HEK293 (cell line): ENCODE data around the gene CDK8.
A peak's percentile ranks its signal among the peaks of the same experiment; 100 is the strongest.

ENCODE experiments used
- CTCF ChIA-PET: fragments of 350-600 bp; formaldehyde crosslinking; extraction: SDS; loops from one replicate; lab custom pipeline; 2021; ENCODE audit warnings: antibody characterized with exemption; lab: Yijun Ruan, JAX
- POLR2A ChIA-PET: fragments of 300-600 bp; formaldehyde crosslinking; extraction: SDS; loops from one replicate; lab custom pipeline; 2020; ENCODE audit warnings: antibody characterized with exemption, inconsistent platforms; lab: Yijun Ruan, JAX
- H3K27ac ChIP-seq: fragments of 200-500 bp; sonication (Bioruptor generic); 2 replicates; pipeline ENCODE4 v1.5.1; 2014; ENCODE audit warnings: low read depth, low read length, control low read depth, inconsistent platforms; ENCODE audit errors: extremely low read depth
- H3K36me3 ChIP-seq, 2 experiments: fragments of 200-500 bp in 1 of 2; sonication (Bioruptor generic) in 1 of 2; 1 replicate in 1 of 2; 2 replicates in 1 of 2; pipeline ENCODE4 v1.5.1; 2014 to 2017; ENCODE audit warnings: inconsistent platforms in 2 of 2, low read length in 2 of 2; ENCODE audit not compliant: control insufficient read depth in 2 of 2, insufficient read depth in 1 of 2
- H3K4me1 ChIP-seq: fragments of 200-500 bp; sonication (Bioruptor generic); 2 replicates; pipeline ENCODE4 v1.5.1; 2014; ENCODE audit warnings: mild to moderate bottlenecking, low read length, inconsistent platforms; ENCODE audit not compliant: control insufficient read depth, insufficient read depth
- H3K4me3 ChIP-seq: 2 replicates; pipeline ENCODE4 v1.5.1; 2011; ENCODE audit warnings: low read depth, mild to moderate bottlenecking, control low read depth, low read length, moderate library complexity
- H3K9me3 ChIP-seq: fragments of 200-500 bp; sonication (Bioruptor generic); 2 replicates; pipeline ENCODE4 v1.5.1; 2014; ENCODE audit warnings: low read depth, low read length, inconsistent platforms; ENCODE audit not compliant: control insufficient read depth, insufficient read depth
- GLI2 ChIP-seq: fragments of 450-650 bp; formaldehyde crosslinking; IDR thresholded peaks from 2 replicates; pipeline ENCODE4; 2017; ENCODE audit warnings: missing biosample characterization, missing genetic modification characterization, low read depth, borderline replicate concordance
- HOXA7 ChIP-seq: sonication (generic); formaldehyde crosslinking; IDR thresholded peaks from 2 replicates; pipeline ENCODE4 v1.8.1; 2022; ENCODE audit warnings: missing genetic modification reagents, borderline replicate concordance
- REPIN1 ChIP-seq: fragments of 450-650 bp; formaldehyde crosslinking; IDR thresholded peaks from 2 replicates; pipeline ENCODE4 v1.5.1; 2017; ENCODE audit warnings: missing biosample characterization, missing genetic modification characterization, low read depth
- SP7 ChIP-seq: fragments of 450-650 bp; formaldehyde crosslinking; IDR thresholded peaks from 2 replicates; pipeline ENCODE4 v1.5.1; 2016; ENCODE audit warnings: missing biosample characterization, missing genetic modification characterization
- ZBTB20 ChIP-seq: fragments of 450-650 bp; formaldehyde crosslinking; IDR thresholded peaks from 2 replicates; pipeline ENCODE4 v1.5.1; 2016; ENCODE audit warnings: missing biosample characterization, missing genetic modification characterization
- ZBTB48 ChIP-seq: fragments of 450-650 bp; formaldehyde crosslinking; IDR thresholded peaks from 2 replicates; pipeline ENCODE4 v1.5.1; 2016; ENCODE audit warnings: missing biosample characterization, missing genetic modification characterization
- ZEB2 ChIP-seq: fragments of 450-650 bp; formaldehyde crosslinking; IDR thresholded peaks from 2 replicates; pipeline ENCODE4 v1.5.1; 2016; ENCODE audit warnings: missing biosample characterization, missing genetic modification characterization
- ZFP69B ChIP-seq: fragments of 450-650 bp; formaldehyde crosslinking; IDR thresholded peaks from 2 replicates; pipeline ENCODE4 v1.5.1; 2016; ENCODE audit warnings: missing biosample characterization, missing genetic modification characterization
- ZNF138 ChIP-seq: fragments of 450-650 bp; formaldehyde crosslinking; IDR thresholded peaks from 2 replicates; pipeline ENCODE4 v1.5.1; 2016; ENCODE audit warnings: missing biosample characterization, missing genetic modification characterization, borderline replicate concordance
- ZNF19 ChIP-seq: fragments of 450-650 bp; formaldehyde crosslinking; IDR thresholded peaks from 2 replicates; pipeline ENCODE4; 2016; ENCODE audit warnings: missing biosample characterization, missing genetic modification characterization, low read depth
- ZNF2 ChIP-seq: fragments of 450-650 bp; formaldehyde crosslinking; IDR thresholded peaks from 2 replicates; pipeline ENCODE4 v1.5.1; 2016; ENCODE audit warnings: missing biosample characterization, missing genetic modification characterization
- ZNF266 ChIP-seq: fragments of 450-650 bp; formaldehyde crosslinking; IDR thresholded peaks from 2 replicates; pipeline ENCODE4 v1.5.1; 2016; ENCODE audit warnings: missing biosample characterization, missing genetic modification characterization, low read depth
- ZNF335 ChIP-seq: fragments of 450-650 bp; formaldehyde crosslinking; conservative IDR thresholded peaks from 2 replicates; pipeline ENCODE4 v1.5.1; 2016; ENCODE audit warnings: missing biosample characterization, missing genetic modification characterization
- ZNF521 ChIP-seq: fragments of 450-650 bp; formaldehyde crosslinking; IDR thresholded peaks from 2 replicates; pipeline ENCODE4 v1.5.1; 2017; ENCODE audit warnings: missing biosample characterization, mild to moderate bottlenecking, missing genetic modification characterization
- ZNF549 ChIP-seq: fragments of 450-650 bp; IDR thresholded peaks from 2 replicates; pipeline ENCODE4 v1.5.1; 2018; ENCODE audit warnings: missing biosample characterization, missing genetic modification characterization, mild to moderate bottlenecking, inconsistent platforms, moderate library complexity
- ZNF561 ChIP-seq: fragments of 450-650 bp; IDR thresholded peaks from 2 replicates; pipeline ENCODE4 v1.5.1; 2018; ENCODE audit warnings: missing biosample characterization, missing genetic modification characterization, borderline replicate concordance
- ZNF624 ChIP-seq: fragments of 450-650 bp; formaldehyde crosslinking; IDR thresholded peaks from 2 replicates; pipeline ENCODE4 v1.5.1; 2017; ENCODE audit warnings: missing biosample characterization, missing genetic modification characterization
- ZNF658 ChIP-seq: fragments of 450-650 bp; formaldehyde crosslinking; IDR thresholded peaks from 2 replicates; pipeline ENCODE4; 2016; ENCODE audit warnings: missing biosample characterization, missing genetic modification characterization
- TF ChIP-seq, protein P1 (sequence below): fragments of 450-650 bp; formaldehyde crosslinking; IDR thresholded peaks from 2 replicates; pipeline ENCODE4 v1.5.1; 2016; ENCODE audit warnings: missing biosample characterization, missing genetic modification characterization
- TF ChIP-seq, protein P2 (sequence below): fragments of 450-650 bp; formaldehyde crosslinking; IDR thresholded peaks from 2 replicates; pipeline ENCODE4 v1.5.1; 2017; ENCODE audit warnings: missing biosample characterization, missing genetic modification characterization
- TF ChIP-seq, protein P3 (sequence below): fragments of 450-650 bp; formaldehyde crosslinking; IDR thresholded peaks from 2 replicates; pipeline ENCODE4 v1.5.1; 2016; ENCODE audit warnings: missing biosample characterization, missing genetic modification characterization
- TF ChIP-seq, protein P4 (sequence below): fragments of 450-650 bp; formaldehyde crosslinking; IDR thresholded peaks from 2 replicates; pipeline ENCODE4 v1.5.1; 2016; ENCODE audit warnings: missing biosample characterization, missing genetic modification characterization, borderline replicate concordance

CDK8 gene

DNA sequence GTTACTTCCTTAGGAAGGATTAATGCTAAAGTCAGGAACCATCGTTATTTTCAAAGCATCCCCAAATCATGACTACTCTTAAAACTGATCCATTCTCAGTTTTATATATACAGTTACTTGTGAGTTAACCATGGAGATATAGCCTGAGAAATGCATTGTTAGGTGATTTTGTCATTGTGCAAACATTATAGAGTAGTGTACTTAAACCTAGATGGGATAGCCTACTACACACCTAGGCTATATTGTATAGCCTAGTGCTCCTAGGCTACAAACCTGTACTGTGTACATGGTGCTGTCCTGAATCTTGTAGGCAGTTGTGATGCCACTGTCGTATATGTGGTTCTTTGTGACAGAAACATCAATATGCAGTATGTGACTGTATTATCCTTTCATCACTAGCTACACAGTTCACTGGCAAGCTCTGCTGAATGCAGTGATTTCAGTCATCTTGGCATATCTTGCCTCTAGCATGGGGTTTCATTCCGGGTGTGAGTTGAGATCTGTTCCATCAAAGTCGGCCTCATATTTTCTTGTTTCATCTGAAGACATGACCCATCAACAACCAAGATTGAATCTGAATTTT, 45.3 kb downstream of the CDK8 start (continued):
- TF ChIP-seq ZNF624 (no peak), ZNF2 (no peak), ZEB2 (tag by site-specific recombination) (no peak)

DNA sequence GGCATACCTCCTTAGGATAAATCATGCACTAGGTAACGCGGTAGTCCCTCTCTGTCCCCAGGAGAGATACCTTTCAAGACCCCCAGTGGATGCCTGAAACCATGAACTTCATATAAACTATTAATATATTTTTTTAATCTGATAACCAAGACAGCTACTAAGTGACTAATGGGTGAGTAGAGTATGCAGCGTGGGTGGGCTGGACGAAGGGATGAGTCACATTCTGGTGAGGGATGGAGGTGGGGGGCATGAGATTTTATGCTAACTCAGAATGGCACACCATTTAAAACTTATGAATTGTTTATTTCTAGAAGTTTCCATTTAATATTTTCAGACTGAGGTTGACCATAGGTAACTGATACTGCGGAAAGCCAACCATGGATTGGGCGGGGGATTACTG, 46.2 kb downstream of the CDK8 start:
- ChIA-PET CTCF (no interaction called here), POLR2A (no interaction called here)
- no peak overlapping the region for H3K4me3 ChIP-seq
- no peaks in the 10 kb centered on the region for H3K9me3 ChIP-seq
- no peaks in the 10 kb centered on the region; the same call in 1 of the 2 replicates for H3K4me1 ChIP-seq
- H3K27ac ChIP-seq: no peak overlapping the region
- TF ChIP-seq ZNF335: no peak
- TF ChIP-seq, protein P1, sequence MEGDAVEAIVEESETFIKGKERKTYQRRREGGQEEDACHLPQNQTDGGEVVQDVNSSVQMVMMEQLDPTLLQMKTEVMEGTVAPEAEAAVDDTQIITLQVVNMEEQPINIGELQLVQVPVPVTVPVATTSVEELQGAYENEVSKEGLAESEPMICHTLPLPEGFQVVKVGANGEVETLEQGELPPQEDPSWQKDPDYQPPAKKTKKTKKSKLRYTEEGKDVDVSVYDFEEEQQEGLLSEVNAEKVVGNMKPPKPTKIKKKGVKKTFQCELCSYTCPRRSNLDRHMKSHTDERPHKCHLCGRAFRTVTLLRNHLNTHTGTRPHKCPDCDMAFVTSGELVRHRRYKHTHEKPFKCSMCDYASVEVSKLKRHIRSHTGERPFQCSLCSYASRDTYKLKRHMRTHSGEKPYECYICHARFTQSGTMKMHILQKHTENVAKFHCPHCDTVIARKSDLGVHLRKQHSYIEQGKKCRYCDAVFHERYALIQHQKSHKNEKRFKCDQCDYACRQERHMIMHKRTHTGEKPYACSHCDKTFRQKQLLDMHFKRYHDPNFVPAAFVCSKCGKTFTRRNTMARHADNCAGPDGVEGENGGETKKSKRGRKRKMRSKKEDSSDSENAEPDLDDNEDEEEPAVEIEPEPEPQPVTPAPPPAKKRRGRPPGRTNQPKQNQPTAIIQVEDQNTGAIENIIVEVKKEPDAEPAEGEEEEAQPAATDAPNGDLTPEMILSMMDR: no peak
- TF ChIP-seq HOXA7 (CRISPR knock-in tag): no peak
- no peak for TF ChIP-seq GLI2
- TF ChIP-seq, protein P2, sequence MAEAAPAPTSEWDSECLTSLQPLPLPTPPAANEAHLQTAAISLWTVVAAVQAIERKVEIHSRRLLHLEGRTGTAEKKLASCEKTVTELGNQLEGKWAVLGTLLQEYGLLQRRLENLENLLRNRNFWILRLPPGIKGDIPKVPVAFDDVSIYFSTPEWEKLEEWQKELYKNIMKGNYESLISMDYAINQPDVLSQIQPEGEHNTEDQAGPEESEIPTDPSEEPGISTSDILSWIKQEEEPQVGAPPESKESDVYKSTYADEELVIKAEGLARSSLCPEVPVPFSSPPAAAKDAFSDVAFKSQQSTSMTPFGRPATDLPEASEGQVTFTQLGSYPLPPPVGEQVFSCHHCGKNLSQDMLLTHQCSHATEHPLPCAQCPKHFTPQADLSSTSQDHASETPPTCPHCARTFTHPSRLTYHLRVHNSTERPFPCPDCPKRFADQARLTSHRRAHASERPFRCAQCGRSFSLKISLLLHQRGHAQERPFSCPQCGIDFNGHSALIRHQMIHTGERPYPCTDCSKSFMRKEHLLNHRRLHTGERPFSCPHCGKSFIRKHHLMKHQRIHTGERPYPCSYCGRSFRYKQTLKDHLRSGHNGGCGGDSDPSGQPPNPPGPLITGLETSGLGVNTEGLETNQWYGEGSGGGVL: 0 out of 2 replicates have a peak, but pooled peaks have one; percentile 12
- no peaks in the 10 kb centered on the region for H3K36me3 ChIP-seq

DNA sequence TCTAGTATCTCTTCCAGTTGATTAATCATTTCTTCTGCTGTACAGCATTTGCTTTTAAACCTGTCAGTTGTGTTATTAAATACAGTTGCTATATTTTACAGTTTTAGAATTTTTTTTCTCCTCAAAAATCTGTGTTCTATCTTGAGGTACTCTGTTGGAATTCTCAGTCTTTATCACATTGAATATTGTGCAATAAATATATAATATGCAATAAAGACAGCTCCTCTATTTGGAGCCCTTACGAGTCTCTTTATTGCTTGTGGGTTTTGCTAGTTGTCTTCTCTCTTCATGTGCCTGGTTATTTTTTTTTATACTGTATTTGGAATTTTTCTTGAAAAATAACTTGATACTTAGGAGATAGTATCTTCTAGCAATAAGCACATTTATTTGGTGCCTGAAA, 51.7 kb downstream of the CDK8 start:
- Histone ChIP-seq H3K27ac (no peak overlapping the region), H3K4me1 (no peaks in the 10 kb centered on the region; the same call in 1 of the 2 replicates), H3K36me3 (no peaks in the 10 kb centered on the region), H3K9me3 (no peaks in the 10 kb centered on the region), H3K4me3 (no peak overlapping the region)
- POLR2A ChIA-PET: no interaction called here
- TF ChIP-seq ZNF521 (tag by site-specific recombination) (no peak), REPIN1 (tag by site-specific recombination) (no peak), ZNF138 (tag by site-specific recombination) (no peak), SP7 (no peak), ZNF549 (no peak), ZFP69B (tag by site-specific recombination) (no peak), ZNF561 (tag by site-specific recombination) (no peak), ZBTB48 (tag by site-specific recombination) (no peak), GLI2 (no peak), ZNF19 (no peak), ZNF658 (tag by site-specific recombination) (no peak), ZNF266 (no peak), ZBTB20 (no peak)
- TF ChIP-seq, protein P3, sequence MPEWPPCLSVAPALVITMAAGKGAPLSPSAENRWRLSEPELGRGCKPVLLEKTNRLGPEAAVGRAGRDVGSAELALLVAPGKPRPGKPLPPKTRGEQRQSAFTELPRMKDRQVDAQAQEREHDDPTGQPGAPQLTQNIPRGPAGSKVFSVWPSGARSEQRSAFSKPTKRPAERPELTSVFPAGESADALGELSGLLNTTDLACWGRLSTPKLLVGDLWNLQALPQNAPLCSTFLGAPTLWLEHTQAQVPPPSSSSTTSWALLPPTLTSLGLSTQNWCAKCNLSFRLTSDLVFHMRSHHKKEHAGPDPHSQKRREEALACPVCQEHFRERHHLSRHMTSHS (tag by site-specific recombination): no peak
- TF ChIP-seq, protein P2: no peak
- TF ChIP-seq, protein P4, sequence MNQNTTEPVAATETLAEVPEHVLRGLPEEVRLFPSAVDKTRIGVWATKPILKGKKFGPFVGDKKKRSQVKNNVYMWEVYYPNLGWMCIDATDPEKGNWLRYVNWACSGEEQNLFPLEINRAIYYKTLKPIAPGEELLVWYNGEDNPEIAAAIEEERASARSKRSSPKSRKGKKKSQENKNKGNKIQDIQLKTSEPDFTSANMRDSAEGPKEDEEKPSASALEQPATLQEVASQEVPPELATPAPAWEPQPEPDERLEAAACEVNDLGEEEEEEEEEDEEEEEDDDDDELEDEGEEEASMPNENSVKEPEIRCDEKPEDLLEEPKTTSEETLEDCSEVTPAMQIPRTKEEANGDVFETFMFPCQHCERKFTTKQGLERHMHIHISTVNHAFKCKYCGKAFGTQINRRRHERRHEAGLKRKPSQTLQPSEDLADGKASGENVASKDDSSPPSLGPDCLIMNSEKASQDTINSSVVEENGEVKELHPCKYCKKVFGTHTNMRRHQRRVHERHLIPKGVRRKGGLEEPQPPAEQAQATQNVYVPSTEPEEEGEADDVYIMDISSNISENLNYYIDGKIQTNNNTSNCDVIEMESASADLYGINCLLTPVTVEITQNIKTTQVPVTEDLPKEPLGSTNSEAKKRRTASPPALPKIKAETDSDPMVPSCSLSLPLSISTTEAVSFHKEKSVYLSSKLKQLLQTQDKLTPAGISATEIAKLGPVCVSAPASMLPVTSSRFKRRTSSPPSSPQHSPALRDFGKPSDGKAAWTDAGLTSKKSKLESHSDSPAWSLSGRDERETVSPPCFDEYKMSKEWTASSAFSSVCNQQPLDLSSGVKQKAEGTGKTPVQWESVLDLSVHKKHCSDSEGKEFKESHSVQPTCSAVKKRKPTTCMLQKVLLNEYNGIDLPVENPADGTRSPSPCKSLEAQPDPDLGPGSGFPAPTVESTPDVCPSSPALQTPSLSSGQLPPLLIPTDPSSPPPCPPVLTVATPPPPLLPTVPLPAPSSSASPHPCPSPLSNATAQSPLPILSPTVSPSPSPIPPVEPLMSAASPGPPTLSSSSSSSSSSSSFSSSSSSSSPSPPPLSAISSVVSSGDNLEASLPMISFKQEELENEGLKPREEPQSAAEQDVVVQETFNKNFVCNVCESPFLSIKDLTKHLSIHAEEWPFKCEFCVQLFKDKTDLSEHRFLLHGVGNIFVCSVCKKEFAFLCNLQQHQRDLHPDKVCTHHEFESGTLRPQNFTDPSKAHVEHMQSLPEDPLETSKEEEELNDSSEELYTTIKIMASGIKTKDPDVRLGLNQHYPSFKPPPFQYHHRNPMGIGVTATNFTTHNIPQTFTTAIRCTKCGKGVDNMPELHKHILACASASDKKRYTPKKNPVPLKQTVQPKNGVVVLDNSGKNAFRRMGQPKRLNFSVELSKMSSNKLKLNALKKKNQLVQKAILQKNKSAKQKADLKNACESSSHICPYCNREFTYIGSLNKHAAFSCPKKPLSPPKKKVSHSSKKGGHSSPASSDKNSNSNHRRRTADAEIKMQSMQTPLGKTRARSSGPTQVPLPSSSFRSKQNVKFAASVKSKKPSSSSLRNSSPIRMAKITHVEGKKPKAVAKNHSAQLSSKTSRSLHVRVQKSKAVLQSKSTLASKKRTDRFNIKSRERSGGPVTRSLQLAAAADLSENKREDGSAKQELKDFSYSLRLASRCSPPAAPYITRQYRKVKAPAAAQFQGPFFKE: no peak
- CTCF ChIA-PET: no interaction called here
